Fibroblast of skin of scalp (primary cell): Measurements from ENCODE around the gene PPP1R16B.

ENCODE experiments used
- DNase-seq: peaks from one replicate; pipeline ENCODE4 v3.0.0-alpha.2; 2013

PPP1R16B gene

GRCh38 chr20:38970302-38970701 is 164.8 kb downstream of the PPP1R16B start:
- DNase-seq: peak; percentile 88
